Measurements from ENCODE around the gene PIK3R1.

Gene PIK3R1

GRCh38 chr5:68315679-68316271 is 100.2 kb downstream of the PIK3R1 start:
- TF ChIP-seq CTCF (IDR thresholded peaks at IDR 0.05; ENCODE audit: low read length, missing control alignments): no peak
- DNase-seq (ENCODE audit: low read depth): no peak
- H3K4me3 ChIP-seq (replicated peaks; ENCODE audit: low read depth, low read length): no peak overlapping the region

DNA sequence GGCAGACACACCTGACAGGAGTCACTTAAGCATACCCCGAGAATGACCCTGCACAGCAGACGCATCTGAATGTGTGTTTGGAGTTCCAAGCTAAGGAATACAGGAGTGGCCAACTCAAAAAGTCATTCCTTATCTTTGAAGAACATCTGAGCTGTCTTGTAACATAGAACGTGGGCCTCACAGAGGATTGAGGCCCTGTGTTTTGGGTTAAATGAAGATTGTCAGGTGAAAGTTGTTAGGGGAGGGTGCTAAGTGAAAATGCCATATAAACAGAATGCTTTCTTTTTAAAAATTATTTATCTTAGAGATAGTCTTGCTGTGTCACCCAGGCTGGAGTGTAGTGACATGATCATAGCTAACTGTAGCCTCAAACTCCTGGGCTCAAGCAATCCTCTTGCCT is 100.9 kb downstream of the PIK3R1 start:
- TF ChIP-seq CTCF (IDR thresholded peaks at IDR 0.05; ENCODE audit: low read length, missing control alignments): no peak
- DNase-seq (ENCODE audit: low read depth): no peak
- H3K4me3 ChIP-seq (replicated peaks; ENCODE audit: low read depth, low read length): no peak overlapping the region

DNA sequence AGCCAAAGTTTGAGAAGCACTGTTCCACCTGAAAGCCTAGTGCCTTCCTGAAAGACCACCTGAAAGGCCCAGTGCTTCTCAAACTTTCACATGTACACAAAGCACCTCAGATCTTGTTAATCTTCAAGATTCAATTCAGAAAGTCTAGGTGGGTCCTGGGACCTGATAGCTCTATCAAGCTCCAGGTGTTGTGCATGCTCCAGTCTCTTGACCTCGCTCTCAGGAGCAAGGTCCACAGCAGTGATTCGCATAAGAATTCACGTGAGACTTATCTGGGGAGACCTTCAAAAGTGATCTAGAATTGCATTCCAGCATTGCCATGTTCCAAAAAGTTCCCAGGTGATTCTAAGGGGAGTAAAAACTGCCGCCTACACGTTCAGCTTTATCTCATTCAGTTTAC is 102.1 kb downstream of the PIK3R1 start:
- DNase-seq (ENCODE audit: low read depth): no peak
- no peak overlapping the region for H3K4me3 ChIP-seq (replicated peaks; ENCODE audit: low read depth, low read length)
- TF ChIP-seq CTCF (IDR thresholded peaks at IDR 0.05; ENCODE audit: low read length, missing control alignments): no peak

DNA sequence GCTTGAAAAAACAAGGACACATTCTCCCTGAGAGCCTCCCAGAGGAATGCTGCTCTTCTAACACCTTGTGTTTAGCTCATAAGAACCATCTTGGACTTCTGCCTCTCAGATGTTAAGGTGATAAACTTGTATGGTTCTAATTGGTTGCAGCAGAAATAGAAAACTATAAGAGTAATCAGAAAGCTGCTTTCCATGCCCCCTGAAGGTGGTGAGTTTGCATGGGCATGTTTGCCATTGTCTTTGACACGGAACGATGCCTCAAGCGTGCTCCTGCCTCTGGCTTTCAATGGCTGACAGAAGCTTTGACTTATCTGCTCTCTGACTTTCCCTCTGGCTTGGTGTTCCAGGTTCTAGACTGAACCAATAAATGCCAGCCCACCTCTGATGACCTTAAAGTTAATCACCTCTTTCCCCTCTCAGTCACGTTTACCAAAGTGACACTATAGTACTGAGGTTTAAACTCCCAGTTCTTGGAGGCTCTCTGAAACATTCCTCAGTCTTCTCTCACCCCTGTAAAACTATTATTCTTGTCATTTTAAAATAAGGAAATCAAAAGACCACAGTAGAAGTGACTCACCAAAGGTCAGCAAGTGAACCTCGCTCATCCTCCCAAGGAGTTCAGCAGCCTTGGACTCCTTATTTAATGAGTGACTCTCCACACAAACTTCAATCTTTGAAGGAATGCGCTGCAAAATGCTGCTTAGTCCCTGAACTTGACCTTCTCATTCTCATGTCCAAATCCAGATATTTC is 103.6 kb downstream of the PIK3R1 start:
- DNase-seq (ENCODE audit: low read depth): peak; percentile 43
- no peak for TF ChIP-seq CTCF (IDR thresholded peaks at IDR 0.05; ENCODE audit: low read length, missing control alignments)
- H3K4me3 ChIP-seq (replicated peaks; ENCODE audit: low read depth, low read length): no peak overlapping the region

DNA sequence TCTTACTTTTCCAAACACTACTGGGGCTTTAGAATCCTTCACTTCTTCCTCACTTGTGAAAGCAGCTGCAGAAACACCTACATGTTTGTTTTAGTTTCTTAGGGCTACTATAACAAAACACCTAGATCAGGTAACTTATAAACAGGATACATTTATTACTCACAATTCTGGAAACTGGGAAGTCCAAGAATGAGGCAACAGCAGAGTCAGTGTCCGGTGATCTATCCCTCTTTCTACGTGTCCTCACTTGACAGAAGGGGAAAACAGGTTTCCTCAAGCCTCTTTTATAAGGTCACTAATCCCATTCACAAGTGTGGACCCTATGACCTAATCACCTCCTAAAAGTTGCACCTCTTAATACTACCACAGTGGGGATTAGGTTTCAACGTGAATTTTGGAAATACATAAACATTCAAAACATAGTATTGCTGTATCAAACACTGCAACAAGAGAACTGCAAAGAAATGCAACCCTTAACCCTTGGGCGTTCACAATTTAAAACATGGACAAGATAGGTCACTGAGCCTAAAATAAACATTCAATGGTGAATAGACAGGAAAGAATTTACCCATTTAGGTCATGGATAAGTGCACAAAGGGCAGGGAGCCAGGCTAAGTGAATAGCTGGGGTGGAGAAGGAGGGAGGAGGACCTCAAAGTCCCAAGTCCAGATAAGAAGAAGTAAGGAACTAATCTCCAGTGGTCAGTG is 104.3 kb downstream of the PIK3R1 start:
- no peak for DNase-seq (ENCODE audit: low read depth)
- no peak for TF ChIP-seq CTCF (IDR thresholded peaks at IDR 0.05; ENCODE audit: low read length, missing control alignments)
- no peak overlapping the region for H3K4me3 ChIP-seq (replicated peaks; ENCODE audit: low read depth, low read length)

DNA sequence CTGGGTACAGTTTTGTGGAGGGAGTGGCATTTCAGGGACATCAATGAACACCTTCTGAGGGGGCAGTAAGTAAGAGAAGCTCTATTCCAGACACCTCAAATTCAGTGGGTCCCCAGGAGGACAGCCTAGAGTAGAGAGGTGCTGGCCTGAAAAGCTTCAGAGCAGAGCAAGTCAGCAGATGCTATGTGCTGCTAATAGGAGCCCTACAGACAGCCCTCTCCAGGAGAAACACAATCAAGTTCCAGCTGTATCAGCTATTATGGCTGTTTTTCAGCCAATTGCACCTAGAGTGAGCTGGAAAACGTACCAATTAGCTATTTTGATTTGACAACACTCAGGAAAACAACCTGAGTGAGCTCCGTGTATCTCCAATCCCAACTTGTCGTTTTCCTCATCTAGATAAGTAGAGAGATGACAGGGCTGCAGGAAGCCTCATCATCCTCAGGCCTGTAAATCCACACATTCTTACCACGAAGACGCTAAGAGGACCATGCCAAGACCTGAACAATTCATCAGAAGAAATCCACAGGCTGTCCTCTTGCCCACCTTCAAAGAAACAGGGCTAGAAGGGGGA is 104.9 kb downstream of the PIK3R1 start:
- TF ChIP-seq CTCF (IDR thresholded peaks at IDR 0.05; ENCODE audit: low read length, missing control alignments): no peak
- no peak overlapping the region for H3K4me3 ChIP-seq (replicated peaks; ENCODE audit: low read depth, low read length)
- no peak for DNase-seq (ENCODE audit: low read depth)

All from fibroblast of pulmonary artery (primary cell).